ENCODE measurements around the gene STX7. TPM values are rescaled to one million over a fixed set of nuclear protein-coding genes. Genes with fewer than 3 reads are reported as not detected.

The STX7 gene
- total RNA-seq, 2 donors from 2014 or later, result 36.6 to 41.7 TPM

GRCh38 chr6:132495604-132496079 lies 17.3 kb downstream of the STX7 start:
- no peak overlapping the region for H3K9ac ChIP-seq (ENCODE audit: extremely low read depth, low read length, poor library complexity, severe bottlenecking)
- TF ChIP-seq CTCF (conservative IDR thresholded peaks at IDR 0.05), result no peak
- peaks cover 39% of the 10 kb centered on the region for H3K36me3 ChIP-seq (ENCODE audit: control insufficient read depth, insufficient read depth, low read length)
- no peak overlapping the region for H3K27ac Mint-ChIP-seq
- 90 to 100% methylated on average over 1 to 2 of the region's 2 CpGs for WGBS, 2 experiments (ENCODE audit: insufficient coverage in 1 of 2, insufficient read length in 1 of 2)
- H3K4me1 Mint-ChIP-seq, result peaks cover 18% of the 10 kb centered on the region
- H3K27me3 ChIP-seq (ENCODE audit: control insufficient read depth, insufficient read depth, low read length, poor library complexity, severe bottlenecking), result no peaks in the 10 kb centered on the region
- DNase-seq, result no peak
- H3K9me3 ChIP-seq (ENCODE audit: control insufficient read depth, low read length), result peaks cover 7% of the 10 kb centered on the region
- H3K4me1 ChIP-seq (ENCODE audit: control insufficient read depth, insufficient read depth, low read length), result no peaks in the 10 kb centered on the region
- no peaks in the 10 kb centered on the region for H3K27me3 Mint-ChIP-seq (ENCODE audit: insufficient read depth)
- peaks cover 9% of the 10 kb centered on the region for H3K9me3 Mint-ChIP-seq
- no peak overlapping the region for H3K4me3 Mint-ChIP-seq
- no peak overlapping the region for H3K27ac ChIP-seq (ENCODE audit: low read depth, low read length)
- H3K4me3 ChIP-seq (ENCODE audit: low read length), result no peak overlapping the region
- peaks cover 30% of the 10 kb centered on the region for H3K36me3 Mint-ChIP-seq (ENCODE audit: low read depth)

- peaks cover 9% of the 10 kb centered on the region for H3K9me3 Mint-ChIP-seq
- Histone ChIP-seq H3K27ac (ENCODE audit: low read depth, low read length) (no peak overlapping the region), H3K9me3 (ENCODE audit: control insufficient read depth, low read length) (peaks cover 7% of the 10 kb centered on the region), H3K36me3 (ENCODE audit: control insufficient read depth, insufficient read depth, low read length) (peaks cover 37% of the 10 kb centered on the region), H3K9ac (ENCODE audit: extremely low read depth, low read length, poor library complexity, severe bottlenecking) (no peak overlapping the region), H3K4me1 (ENCODE audit: control insufficient read depth, insufficient read depth, low read length) (no peaks in the 10 kb centered on the region), H3K4me3 (ENCODE audit: low read length) (no peak overlapping the region), H3K27me3 (ENCODE audit: control insufficient read depth, insufficient read depth, low read length, poor library complexity, severe bottlenecking) (no peaks in the 10 kb centered on the region)
- TF ChIP-seq CTCF (conservative IDR thresholded peaks at IDR 0.05), result no peak
- 86 to 90% methylated on average over 1 to 2 of the region's 2 CpGs for whole genome bisulfite sequencing, 2 experiments (ENCODE audit: insufficient coverage in 1 of 2, insufficient read length in 1 of 2)
- DNase-seq, result no peak
- H3K4me3 Mint-ChIP-seq, result no peak overlapping the region
- H3K27me3 Mint-ChIP-seq (ENCODE audit: insufficient read depth), result no peaks in the 10 kb centered on the region
- peaks cover 26% of the 10 kb centered on the region for H3K36me3 Mint-ChIP-seq (ENCODE audit: low read depth)
- peaks cover 14% of the 10 kb centered on the region for H3K4me1 Mint-ChIP-seq
- H3K27ac Mint-ChIP-seq, result no peak overlapping the region
These were observed 18.0 kb downstream of the STX7 start for GRCh38 chr6:132494954-132495353.

DNA sequence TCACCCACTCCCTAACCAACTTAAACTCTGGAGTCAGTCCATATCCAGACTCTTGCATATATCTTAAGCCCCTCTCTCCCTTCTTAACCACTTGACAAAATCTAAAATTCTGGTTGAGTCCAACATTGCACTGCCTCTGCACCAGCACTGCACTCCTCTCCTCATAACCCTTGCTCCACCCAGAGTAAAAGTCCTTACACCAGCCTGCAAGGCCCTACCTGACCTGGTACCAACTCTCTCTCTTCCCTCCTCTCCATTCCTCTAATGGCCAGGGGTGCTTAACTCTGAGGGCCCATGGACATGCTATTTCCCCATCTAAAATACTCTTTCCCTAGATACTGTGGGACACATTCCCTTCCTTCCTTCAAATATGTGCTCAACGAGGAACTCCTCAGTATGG lies 21.0 kb downstream of the STX7 start:
- no peak for DNase-seq
- no peak overlapping the region for H3K27ac Mint-ChIP-seq
- Histone ChIP-seq H3K27me3 (ENCODE audit: control insufficient read depth, insufficient read depth, low read length, poor library complexity, severe bottlenecking) (no peaks in the 10 kb centered on the region), H3K9me3 (ENCODE audit: control insufficient read depth, low read length) (peaks cover 7% of the 10 kb centered on the region), H3K27ac (ENCODE audit: low read depth, low read length) (no peak overlapping the region), H3K4me1 (ENCODE audit: control insufficient read depth, insufficient read depth, low read length) (no peaks in the 10 kb centered on the region), H3K4me3 (ENCODE audit: low read length) (no peak overlapping the region), H3K36me3 (ENCODE audit: control insufficient read depth, insufficient read depth, low read length) (peaks cover 20% of the 10 kb centered on the region), H3K9ac (ENCODE audit: extremely low read depth, low read length, poor library complexity, severe bottlenecking) (no peak overlapping the region)
- TF ChIP-seq CTCF (conservative IDR thresholded peaks at IDR 0.05), result no peak
- H3K4me3 Mint-ChIP-seq, result no peak overlapping the region
- H3K9me3 Mint-ChIP-seq, result peaks cover 9% of the 10 kb centered on the region
- no peaks in the 10 kb centered on the region for H3K27me3 Mint-ChIP-seq (ENCODE audit: insufficient read depth)
- 91 to 100% methylated on average over 1 of the region's 1 CpG for WGBS, 2 experiments (ENCODE audit: insufficient coverage in 1 of 2, insufficient read length in 1 of 2)
- peaks cover 15% of the 10 kb centered on the region for H3K36me3 Mint-ChIP-seq (ENCODE audit: low read depth)
- H3K4me1 Mint-ChIP-seq, result no peaks in the 10 kb centered on the region
